ENCODE results near the gene PTK7.

PTK7 gene

DNA sequence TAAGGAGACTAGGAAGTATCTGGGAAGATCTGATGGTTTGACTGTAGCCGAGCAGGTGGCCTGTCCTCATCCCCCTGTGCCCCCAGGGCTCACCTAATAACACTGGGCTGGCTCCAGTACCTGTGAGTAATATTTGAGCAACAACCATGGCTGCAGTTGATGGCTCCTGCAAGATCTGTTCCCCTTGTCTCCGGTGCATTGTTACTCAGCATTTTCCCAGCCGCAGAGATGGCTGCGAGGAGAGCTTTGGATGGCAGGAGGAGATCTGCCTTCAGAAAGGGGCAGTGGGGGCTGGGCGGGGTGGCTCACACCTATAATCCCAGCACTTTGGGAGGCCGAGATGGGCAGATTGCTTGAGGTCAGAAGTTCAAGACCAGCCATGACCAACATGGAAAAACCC, 39.3 kb downstream of the PTK7 start:
- TF ChIP-seq RAD21 (IDR thresholded peaks at IDR 0.05; ENCODE audit: low read depth) (no peak), TEAD4 (IDR thresholded peaks at IDR 0.05) (no peak), EGR1 (IDR thresholded peaks at IDR 0.05) (no peak), ZBTB7A (IDR thresholded peaks at IDR 0.05; ENCODE audit: low read depth) (no peak), CEBPB (IDR thresholded peaks at IDR 0.05) (no peak), TAF1 (IDR thresholded peaks at IDR 0.05; ENCODE audit: low read depth) (no peak), YY1 (IDR thresholded peaks at IDR 0.05; ENCODE audit: low read depth) (no peak), NFIC (IDR thresholded peaks at IDR 0.05) (no peak), EP300 (IDR thresholded peaks at IDR 0.05; ENCODE audit: borderline replicate concordance) (no peak), FOXM1 (IDR thresholded peaks at IDR 0.05; ENCODE audit: borderline replicate concordance, low read depth) (no peak), CREB1 (IDR thresholded peaks at IDR 0.05; ENCODE audit: low read depth) (no peak), TCF12 (IDR thresholded peaks at IDR 0.05; ENCODE audit: low read depth) (no peak)
- TF ChIP-seq, protein P1, sequence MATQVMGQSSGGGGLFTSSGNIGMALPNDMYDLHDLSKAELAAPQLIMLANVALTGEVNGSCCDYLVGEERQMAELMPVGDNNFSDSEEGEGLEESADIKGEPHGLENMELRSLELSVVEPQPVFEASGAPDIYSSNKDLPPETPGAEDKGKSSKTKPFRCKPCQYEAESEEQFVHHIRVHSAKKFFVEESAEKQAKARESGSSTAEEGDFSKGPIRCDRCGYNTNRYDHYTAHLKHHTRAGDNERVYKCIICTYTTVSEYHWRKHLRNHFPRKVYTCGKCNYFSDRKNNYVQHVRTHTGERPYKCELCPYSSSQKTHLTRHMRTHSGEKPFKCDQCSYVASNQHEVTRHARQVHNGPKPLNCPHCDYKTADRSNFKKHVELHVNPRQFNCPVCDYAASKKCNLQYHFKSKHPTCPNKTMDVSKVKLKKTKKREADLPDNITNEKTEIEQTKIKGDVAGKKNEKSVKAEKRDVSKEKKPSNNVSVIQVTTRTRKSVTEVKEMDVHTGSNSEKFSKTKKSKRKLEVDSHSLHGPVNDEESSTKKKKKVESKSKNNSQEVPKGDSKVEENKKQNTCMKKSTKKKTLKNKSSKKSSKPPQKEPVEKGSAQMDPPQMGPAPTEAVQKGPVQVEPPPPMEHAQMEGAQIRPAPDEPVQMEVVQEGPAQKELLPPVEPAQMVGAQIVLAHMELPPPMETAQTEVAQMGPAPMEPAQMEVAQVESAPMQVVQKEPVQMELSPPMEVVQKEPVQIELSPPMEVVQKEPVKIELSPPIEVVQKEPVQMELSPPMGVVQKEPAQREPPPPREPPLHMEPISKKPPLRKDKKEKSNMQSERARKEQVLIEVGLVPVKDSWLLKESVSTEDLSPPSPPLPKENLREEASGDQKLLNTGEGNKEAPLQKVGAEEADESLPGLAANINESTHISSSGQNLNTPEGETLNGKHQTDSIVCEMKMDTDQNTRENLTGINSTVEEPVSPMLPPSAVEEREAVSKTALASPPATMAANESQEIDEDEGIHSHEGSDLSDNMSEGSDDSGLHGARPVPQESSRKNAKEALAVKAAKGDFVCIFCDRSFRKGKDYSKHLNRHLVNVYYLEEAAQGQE (IDR thresholded peaks at IDR 0.05; ENCODE audit: low read depth) = no peak
- TF ChIP-seq, protein P2, sequence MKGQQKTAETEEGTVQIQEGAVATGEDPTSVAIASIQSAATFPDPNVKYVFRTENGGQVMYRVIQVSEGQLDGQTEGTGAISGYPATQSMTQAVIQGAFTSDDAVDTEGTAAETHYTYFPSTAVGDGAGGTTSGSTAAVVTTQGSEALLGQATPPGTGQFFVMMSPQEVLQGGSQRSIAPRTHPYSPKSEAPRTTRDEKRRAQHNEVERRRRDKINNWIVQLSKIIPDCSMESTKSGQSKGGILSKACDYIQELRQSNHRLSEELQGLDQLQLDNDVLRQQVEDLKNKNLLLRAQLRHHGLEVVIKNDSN (IDR thresholded peaks at IDR 0.05) = no peak
- TF ChIP-seq, protein P3, sequence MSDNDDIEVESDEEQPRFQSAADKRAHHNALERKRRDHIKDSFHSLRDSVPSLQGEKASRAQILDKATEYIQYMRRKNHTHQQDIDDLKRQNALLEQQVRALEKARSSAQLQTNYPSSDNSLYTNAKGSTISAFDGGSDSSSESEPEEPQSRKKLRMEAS (IDR thresholded peaks at IDR 0.05) = no peak

DNA sequence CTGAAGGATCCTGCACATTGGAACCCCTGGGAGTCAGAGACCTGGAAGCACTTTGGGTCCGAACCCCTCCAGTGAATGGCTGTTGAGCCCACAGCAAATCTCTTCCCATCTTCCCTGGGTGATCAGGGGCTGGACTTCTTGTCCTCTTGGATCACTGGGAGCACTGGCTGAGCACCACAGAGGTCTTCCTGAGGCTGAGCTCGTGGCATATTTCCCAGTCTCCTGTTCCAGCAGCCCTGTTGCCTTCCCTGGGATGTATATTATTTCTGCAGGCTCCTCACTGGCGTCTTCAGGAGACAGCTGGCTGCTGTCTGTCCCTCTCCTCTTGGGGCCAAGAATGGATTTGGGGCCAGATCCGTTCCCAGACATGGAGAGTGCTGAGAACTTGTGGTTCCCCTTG, 43.4 kb downstream of the PTK7 start:
- TF ChIP-seq TEAD4 (IDR thresholded peaks at IDR 0.05) = no peak
- TF ChIP-seq EGR1 (IDR thresholded peaks at IDR 0.05) = no peak
- TF ChIP-seq, protein P3 (IDR thresholded peaks at IDR 0.05) = no peak
- no peak for TF ChIP-seq CREB1 (IDR thresholded peaks at IDR 0.05; ENCODE audit: low read depth)
- no peak for TF ChIP-seq EP300 (IDR thresholded peaks at IDR 0.05; ENCODE audit: borderline replicate concordance)
- no peak for TF ChIP-seq CEBPB (IDR thresholded peaks at IDR 0.05)
- no peak for TF ChIP-seq RAD21 (IDR thresholded peaks at IDR 0.05; ENCODE audit: low read depth)
- TF ChIP-seq FOXM1 (IDR thresholded peaks at IDR 0.05; ENCODE audit: borderline replicate concordance, low read depth) = no peak
- TF ChIP-seq, protein P2 (IDR thresholded peaks at IDR 0.05) = no peak
- TF ChIP-seq YY1 (IDR thresholded peaks at IDR 0.05; ENCODE audit: low read depth) = no peak

DNA sequence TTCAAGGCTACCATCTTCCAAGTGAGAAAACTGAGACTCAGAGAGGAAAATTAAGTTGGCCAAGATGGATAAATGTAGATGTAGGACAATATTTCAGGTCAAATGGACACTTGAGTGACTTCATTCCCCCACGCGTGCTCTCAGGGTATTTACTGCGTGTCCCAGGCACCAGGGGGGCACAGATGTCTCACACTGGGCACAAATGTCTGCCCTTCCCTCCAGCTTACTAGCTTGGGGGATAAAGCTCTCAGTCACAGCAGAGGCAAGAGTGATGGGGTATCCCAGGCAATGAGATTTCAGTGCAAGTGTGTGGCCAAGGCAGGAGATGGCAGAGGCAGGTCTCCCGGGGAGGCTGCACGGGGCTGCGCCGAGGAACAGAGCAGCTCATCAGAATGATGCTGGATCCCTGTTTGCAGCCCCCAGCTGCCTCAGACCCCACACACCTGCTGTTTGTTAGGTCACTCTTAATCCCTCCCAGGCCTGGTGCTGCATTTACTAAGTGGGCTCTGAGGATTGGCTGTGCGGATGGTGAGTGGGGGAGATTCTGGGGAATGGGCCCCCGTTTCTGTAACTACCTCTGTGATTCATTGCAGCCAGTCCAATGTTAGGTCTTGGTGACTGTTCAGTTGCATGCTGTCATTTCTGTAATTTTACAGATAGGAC, 44.1 kb downstream of the PTK7 start:
- TF ChIP-seq CREB1 (IDR thresholded peaks at IDR 0.05; ENCODE audit: low read depth) (no peak), TCF12 (IDR thresholded peaks at IDR 0.05; ENCODE audit: low read depth) (no peak), RAD21 (IDR thresholded peaks at IDR 0.05; ENCODE audit: low read depth) (no peak), EP300 (IDR thresholded peaks at IDR 0.05; ENCODE audit: borderline replicate concordance) (no peak), TEAD4 (IDR thresholded peaks at IDR 0.05) (no peak), YY1 (IDR thresholded peaks at IDR 0.05; ENCODE audit: low read depth) (no peak), ZBTB7A (IDR thresholded peaks at IDR 0.05; ENCODE audit: low read depth) (no peak), NFIC (IDR thresholded peaks at IDR 0.05) (no peak), TAF1 (IDR thresholded peaks at IDR 0.05; ENCODE audit: low read depth) (no peak), FOXM1 (IDR thresholded peaks at IDR 0.05; ENCODE audit: borderline replicate concordance, low read depth) (no peak), CEBPB (IDR thresholded peaks at IDR 0.05) (no peak)
- TF ChIP-seq, protein P1 (IDR thresholded peaks at IDR 0.05; ENCODE audit: low read depth) = no peak
- TF ChIP-seq, protein P2 (IDR thresholded peaks at IDR 0.05) = no peak

DNA sequence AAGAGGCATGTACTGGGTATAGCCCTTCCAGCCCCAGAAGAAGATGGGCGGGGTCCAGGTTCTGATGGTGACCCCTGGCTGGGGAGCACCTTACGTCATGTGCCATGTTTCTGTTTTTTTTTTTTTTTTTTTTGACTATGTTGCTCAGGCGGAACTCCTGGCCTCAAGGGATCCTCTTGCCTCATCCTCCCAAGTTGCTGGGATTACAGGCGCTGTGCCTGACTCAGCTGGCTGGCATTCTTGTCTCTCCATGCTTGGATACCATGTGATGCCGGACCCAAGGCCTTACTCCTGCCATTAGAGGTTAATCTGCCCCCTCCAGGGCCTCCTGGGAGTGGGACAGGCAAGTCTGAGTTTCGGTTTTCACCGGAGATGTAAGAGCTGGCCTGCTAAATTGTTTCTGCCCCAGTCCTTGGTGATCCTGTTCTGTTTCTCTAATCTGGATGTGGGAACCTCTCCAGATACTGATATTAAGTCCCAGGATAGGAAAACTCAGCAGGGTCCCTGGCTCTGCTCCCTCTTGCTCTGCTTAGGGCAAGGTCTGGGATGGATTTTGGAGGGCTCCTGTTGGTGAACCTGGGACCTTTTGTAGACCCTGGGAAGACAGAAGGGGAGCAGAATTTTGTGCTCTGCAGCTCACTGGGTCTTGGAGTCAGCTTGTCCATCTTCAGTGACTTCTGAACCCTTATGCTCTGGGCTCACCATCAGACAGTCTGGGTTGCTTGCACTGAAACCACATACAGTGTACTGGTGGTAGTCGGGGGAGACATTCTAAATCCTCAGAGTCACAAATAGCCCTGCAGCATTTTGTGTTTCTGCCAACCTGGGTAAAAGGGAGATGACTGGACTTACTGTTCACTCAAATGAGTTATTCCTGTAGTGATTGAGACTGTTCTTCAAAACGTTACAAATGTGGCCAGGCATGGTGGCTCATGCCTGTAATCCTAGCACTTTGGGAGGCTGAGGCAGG, 45.1 kb downstream of the PTK7 start:
- TF ChIP-seq TCF12 (IDR thresholded peaks at IDR 0.05; ENCODE audit: low read depth) (no peak), FOXM1 (IDR thresholded peaks at IDR 0.05; ENCODE audit: borderline replicate concordance, low read depth) (no peak), NFIC (IDR thresholded peaks at IDR 0.05) (no peak), TEAD4 (IDR thresholded peaks at IDR 0.05) (no peak), CREB1 (IDR thresholded peaks at IDR 0.05; ENCODE audit: low read depth) (no peak), EGR1 (IDR thresholded peaks at IDR 0.05) (no peak)
- TF ChIP-seq, protein P3 (IDR thresholded peaks at IDR 0.05) = no peak
- TF ChIP-seq, protein P1 (IDR thresholded peaks at IDR 0.05; ENCODE audit: low read depth) = no peak

All from Ishikawa (cell line).